ENCODE data around the gene ZNF280C. TPM values are rescaled to one million over a fixed set of nuclear protein-coding genes. Genes with fewer than 3 reads are reported as not detected.

The ZNF280C gene
- total RNA-seq, 4 donors from 2014 or later, result 1.8 to 10.4 (median 6.0) TPM

GRCh38 chrX:130299279-130300009, 30.7 kb upstream of the ZNF280C start:
- intact Hi-C loops (cut with DNase I; ENCODE audit: low total_unique reads), result no loop called here
- H3K4me1 ChIP-seq, result no peaks in the 10 kb centered on the region
- H3K27me3 ChIP-seq, result no peaks in the 10 kb centered on the region

GRCh38 chrX:130296743-130297142, 28.0 kb upstream of the ZNF280C start:
- TF ChIP-seq CTCF (IDR thresholded peaks at IDR 0.05) (no peak), POLR2A (IDR thresholded peaks at IDR 0.05) (no peak)
- Histone ChIP-seq H3K9me3 (no peaks in the 10 kb centered on the region), H3K4me1 (no peaks in the 10 kb centered on the region), H3K4me3 (no peak overlapping the region), H3K27me3 (no peaks in the 10 kb centered on the region), H3K27ac (no peak overlapping the region), H3K36me3 (no peaks in the 10 kb centered on the region)
- intact Hi-C loops (cut with DNase I; ENCODE audit: low total_unique reads), result no loop called here
- no peak for DNase-seq

More at GRCh38 chrX:130299279-130300009, 30.7 kb upstream of the ZNF280C start:
- no peaks in the 10 kb centered on the region for H3K36me3 ChIP-seq
- no peak for DNase-seq
- no peak overlapping the region for H3K4me3 ChIP-seq
- TF ChIP-seq CTCF (IDR thresholded peaks at IDR 0.05) (no peak), POLR2A (IDR thresholded peaks at IDR 0.05) (no peak)
- H3K27ac ChIP-seq, result no peak overlapping the region
- H3K9me3 ChIP-seq, result no peaks in the 10 kb centered on the region

- no peaks in the 10 kb centered on the region for H3K4me1 ChIP-seq
- intact Hi-C loops (cut with DNase I; ENCODE audit: low total_unique reads), result no loop called here
These were observed 27.6 kb upstream of the ZNF280C start for GRCh38 chrX:130296297-130296678.

GRCh38 chrX:130295519-130296296, 27.0 kb upstream of the ZNF280C start:
- Histone ChIP-seq H3K9me3 (no peaks in the 10 kb centered on the region), H3K4me3 (no peak overlapping the region), H3K36me3 (no peaks in the 10 kb centered on the region), H3K27ac (no peak overlapping the region), H3K27me3 (no peaks in the 10 kb centered on the region), H3K4me1 (no peaks in the 10 kb centered on the region)
- no peak for DNase-seq
- intact Hi-C loops (cut with DNase I; ENCODE audit: low total_unique reads), result no loop called here
- no peak for TF ChIP-seq CTCF (IDR thresholded peaks at IDR 0.05)
- no peak for TF ChIP-seq POLR2A (IDR thresholded peaks at IDR 0.05)

More at GRCh38 chrX:130296297-130296678, 27.6 kb upstream of the ZNF280C start:
- no peak for DNase-seq
- Histone ChIP-seq H3K9me3 (no peaks in the 10 kb centered on the region), H3K27ac (no peak overlapping the region), H3K36me3 (no peaks in the 10 kb centered on the region), H3K27me3 (no peaks in the 10 kb centered on the region), H3K4me3 (no peak overlapping the region)
- TF ChIP-seq CTCF (IDR thresholded peaks at IDR 0.05) (no peak), POLR2A (IDR thresholded peaks at IDR 0.05) (no peak)

Measured in uterus (tissue), 4 donors.